ENCODE results near the gene MAPKAPK3.

MAPKAPK3 gene

DNA sequence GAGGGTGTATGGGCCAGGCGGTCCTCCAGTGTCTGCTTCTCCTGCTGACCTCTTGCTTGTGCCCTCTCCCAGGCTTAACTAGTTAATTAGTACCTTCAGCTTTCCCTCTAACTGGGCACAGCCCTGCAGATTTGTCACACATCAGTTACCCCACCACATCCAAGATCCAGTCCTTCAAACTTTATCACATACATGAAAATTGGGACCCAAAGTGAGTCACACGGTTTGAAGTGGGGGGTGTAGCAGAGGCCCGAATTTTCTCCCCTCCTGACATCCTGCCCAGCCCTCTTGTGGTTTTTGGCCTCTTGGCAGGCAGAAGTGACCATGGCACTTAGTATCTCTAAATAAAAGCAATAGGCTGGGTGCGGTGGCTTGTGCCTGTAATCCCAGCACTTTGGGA is 3.9 kb downstream of the MAPKAPK3 start:
- no peak overlapping the region for H3K4me3 ChIP-seq (ENCODE audit: control insufficient read depth, low read depth, low read length)
- peak; percentile 25 for DNase-seq (ENCODE audit: low read depth)
- TF ChIP-seq, protein P1, sequence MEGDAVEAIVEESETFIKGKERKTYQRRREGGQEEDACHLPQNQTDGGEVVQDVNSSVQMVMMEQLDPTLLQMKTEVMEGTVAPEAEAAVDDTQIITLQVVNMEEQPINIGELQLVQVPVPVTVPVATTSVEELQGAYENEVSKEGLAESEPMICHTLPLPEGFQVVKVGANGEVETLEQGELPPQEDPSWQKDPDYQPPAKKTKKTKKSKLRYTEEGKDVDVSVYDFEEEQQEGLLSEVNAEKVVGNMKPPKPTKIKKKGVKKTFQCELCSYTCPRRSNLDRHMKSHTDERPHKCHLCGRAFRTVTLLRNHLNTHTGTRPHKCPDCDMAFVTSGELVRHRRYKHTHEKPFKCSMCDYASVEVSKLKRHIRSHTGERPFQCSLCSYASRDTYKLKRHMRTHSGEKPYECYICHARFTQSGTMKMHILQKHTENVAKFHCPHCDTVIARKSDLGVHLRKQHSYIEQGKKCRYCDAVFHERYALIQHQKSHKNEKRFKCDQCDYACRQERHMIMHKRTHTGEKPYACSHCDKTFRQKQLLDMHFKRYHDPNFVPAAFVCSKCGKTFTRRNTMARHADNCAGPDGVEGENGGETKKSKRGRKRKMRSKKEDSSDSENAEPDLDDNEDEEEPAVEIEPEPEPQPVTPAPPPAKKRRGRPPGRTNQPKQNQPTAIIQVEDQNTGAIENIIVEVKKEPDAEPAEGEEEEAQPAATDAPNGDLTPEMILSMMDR (conservative IDR thresholded peaks at IDR 0.05; ENCODE audit: control insufficient read depth, insufficient read depth, low read depth, low read length) = no peak

DNA sequence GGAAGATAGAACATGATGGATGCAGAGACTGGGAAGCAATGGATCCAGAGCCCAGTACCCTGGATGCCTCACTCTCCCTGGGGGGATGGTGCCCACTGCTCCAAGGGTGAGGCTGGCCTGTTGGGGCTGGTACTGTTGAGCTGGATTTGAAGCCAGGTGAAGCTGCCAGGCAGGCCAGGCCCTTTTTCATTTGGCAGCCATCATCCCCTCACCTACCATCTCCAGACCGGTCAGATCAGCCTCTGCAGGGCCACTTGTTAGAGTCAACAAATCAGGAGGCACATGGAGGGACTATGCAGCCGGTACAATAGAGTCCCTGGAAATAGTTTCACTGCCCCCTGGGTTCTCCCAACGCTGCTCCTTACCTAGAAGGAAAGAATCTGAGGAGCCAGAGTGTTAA is 5.9 kb downstream of the MAPKAPK3 start:
- TF ChIP-seq, protein P1 (conservative IDR thresholded peaks at IDR 0.05; ENCODE audit: control insufficient read depth, insufficient read depth, low read depth, low read length) = no peak
- no peak for DNase-seq (ENCODE audit: low read depth)

DNA sequence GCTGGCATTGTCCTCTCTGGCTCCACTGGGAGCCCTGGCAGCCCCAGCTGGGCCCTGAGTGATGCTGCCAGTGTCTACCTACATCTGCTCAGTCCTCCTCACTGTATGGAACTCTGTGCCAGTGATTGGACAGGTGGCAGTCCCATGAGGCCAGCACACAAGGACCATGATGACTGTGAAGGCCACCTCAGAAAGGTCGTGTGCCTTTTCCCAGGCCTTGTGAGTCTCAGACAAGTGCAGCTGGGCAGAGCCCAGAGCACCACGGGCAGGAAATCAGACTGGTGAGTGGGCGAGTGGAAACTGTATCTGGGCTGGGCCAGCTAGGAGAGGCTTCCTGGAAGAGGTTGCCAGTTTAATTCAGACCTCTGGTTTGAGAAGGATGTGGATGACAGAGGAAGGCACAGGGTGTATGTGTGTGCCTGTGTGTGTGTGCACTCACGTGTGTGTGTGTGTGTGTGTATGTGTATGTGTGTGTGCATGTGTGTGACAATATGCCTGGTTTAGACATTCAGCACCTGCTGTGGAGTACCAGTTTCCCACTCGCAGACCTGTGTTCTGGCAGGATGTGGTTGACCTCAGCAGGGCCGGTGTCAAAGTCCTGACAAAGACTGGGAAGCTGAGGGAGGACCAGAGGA is 7.0 kb downstream of the MAPKAPK3 start:
- no peak overlapping the region for H3K4me3 ChIP-seq (ENCODE audit: control insufficient read depth, low read depth, low read length)
- TF ChIP-seq, protein P1 (conservative IDR thresholded peaks at IDR 0.05; ENCODE audit: control insufficient read depth, insufficient read depth, low read depth, low read length) = no peak
- DNase-seq (ENCODE audit: low read depth) = no peak

More for the DNA sequence above, 5.9 kb downstream of the MAPKAPK3 start:
- no peak overlapping the region for H3K4me3 ChIP-seq (ENCODE audit: control insufficient read depth, low read depth, low read length)

DNA sequence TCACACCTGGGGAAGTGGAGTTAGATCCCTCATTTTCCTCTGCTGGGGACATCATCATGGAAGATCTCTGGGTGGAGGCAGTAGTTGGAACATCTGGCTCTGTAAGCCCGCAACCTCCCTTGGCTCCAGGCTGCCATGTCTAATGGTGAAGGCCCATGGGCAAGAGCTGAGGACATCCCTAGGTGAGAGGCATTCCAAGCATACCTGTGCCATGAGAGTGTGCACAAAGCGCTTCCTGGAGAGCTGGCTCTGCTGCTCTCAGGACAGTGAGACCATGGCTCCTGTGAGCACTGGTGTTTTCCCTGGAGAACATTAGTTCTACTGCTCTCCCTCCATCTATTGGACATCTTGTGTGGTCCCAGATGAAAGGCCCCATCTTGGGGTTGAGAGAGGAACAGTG is 7.7 kb downstream of the MAPKAPK3 start:
- no peak for DNase-seq (ENCODE audit: low read depth)
- H3K4me3 ChIP-seq (ENCODE audit: control insufficient read depth, low read depth, low read length) = no peak overlapping the region
- TF ChIP-seq, protein P1 (conservative IDR thresholded peaks at IDR 0.05; ENCODE audit: control insufficient read depth, insufficient read depth, low read depth, low read length) = no peak

DNA sequence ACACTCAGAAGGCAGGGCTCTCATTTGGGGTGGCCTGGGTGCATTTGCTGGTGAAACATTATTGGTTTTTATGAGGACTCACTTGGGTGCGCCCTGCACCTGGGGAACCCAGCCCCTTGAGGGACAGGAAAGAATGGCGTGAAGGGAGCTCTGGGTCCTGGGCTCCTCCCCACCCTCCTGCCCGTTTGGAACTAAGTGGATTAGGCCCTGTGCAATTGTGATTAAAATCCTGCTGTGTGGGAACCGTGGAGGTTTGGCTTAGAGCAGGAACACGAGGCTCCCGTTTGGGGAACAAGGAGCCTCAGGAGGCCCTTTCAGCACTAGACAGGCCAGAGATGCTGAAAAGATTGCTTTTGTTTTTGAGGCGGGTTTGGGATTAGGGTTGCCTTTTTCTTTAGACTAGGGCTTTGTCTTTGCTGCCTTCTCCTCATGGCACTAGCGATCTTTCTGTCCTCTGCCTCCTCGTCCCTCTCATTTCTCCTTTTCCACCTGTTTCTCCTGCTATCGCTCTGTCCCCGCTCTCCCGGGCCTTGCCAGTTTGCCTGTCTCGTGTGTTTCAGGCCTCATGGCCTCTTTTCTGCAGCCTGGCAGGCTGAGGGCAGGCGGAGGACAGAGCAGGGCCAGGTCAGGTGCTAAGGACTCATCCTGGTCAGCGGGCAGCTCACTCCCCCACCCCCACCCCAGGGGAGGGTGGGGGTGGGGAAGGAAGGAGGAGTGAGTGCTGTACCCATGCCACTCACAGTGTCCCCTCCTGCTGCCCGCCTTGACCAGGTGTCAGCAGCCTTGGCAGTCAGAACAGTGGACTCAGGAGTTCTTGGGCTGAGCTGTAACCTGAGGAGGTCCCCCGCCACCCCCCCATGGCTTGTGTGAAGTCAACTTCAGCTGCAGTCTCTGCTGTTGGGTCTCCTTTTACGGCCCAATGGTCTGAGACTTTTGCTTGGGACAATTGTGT is 8.6 kb downstream of the MAPKAPK3 start:
- TF ChIP-seq, protein P1 (conservative IDR thresholded peaks at IDR 0.05; ENCODE audit: control insufficient read depth, insufficient read depth, low read depth, low read length) = no peak
- DNase-seq (ENCODE audit: low read depth) = no peak
- H3K4me3 ChIP-seq (ENCODE audit: control insufficient read depth, low read depth, low read length) = no peak overlapping the region

DNA sequence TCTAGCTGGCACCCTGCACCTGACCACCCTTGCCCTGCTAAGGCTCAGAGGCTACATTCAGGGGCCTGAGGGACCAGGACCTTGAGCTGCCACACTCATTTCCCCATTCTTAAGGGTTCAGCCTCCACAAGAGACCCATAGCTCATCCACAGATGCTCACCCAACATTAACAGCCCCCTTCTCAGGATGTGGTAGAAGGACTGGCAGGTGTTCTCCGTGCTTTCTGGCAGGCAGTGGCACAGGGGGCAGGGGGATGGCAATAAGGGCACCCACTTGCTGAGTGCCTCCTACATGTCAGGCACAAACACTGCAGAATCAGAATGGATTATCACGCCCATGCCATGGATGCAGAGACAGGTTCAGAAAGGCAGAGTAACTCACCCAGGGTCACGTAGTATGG is 9.4 kb downstream of the MAPKAPK3 start:
- no peak overlapping the region for H3K4me3 ChIP-seq (ENCODE audit: control insufficient read depth, low read depth, low read length)
- DNase-seq (ENCODE audit: low read depth) = no peak
- TF ChIP-seq, protein P1 (conservative IDR thresholded peaks at IDR 0.05; ENCODE audit: control insufficient read depth, insufficient read depth, low read depth, low read length) = no peak
